GM18526 (cell line): Measurements from ENCODE around the gene SLC26A9.

Source experiments
- POLR2A ChIP-seq: IDR thresholded peaks from 3 replicates; pipeline ENCODE4 v1.6.1; 2011; ENCODE audit not compliant: insufficient read length; ENCODE audit errors: extremely low read depth

The SLC26A9 gene

GRCh38 chr1:205943245-205943644 is at the start of gene SLC26A9:
Gene SLC26A9 (minus strand): TSS chr1:205943456. CDS start chr1:205935820, 7,636 bp downstream.
- TF ChIP-seq POLR2A = no peak

GRCh38 chr1:205992218-205992882 is 49.1 kb upstream of the SLC26A9 start:
- TF ChIP-seq POLR2A = no peak

DNA sequence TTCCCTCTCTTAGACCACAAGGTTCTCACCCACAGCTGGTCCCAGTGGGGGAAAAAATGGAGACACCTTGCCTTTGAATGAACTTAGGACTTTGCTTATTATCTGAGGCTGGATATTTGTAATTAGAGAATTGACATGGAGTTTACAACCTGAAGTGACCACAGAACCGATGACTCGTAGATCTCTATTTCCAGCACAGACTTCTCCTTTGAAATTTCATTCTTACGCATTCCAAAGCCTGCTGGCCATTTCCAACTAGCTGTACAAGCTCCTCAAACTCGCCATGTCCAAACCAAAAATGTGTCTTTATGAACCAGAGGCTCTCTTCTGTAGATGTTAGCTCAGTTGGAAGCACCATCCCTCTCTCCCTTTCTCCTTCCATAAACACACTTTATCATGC is 48.0 kb upstream of the SLC26A9 start:
- TF ChIP-seq POLR2A = no peak

- TF ChIP-seq POLR2A = no peak
Observed at GRCh38 chr1:205990226-205990625, 47.0 kb upstream of the SLC26A9 start.

GRCh38 chr1:205989786-205990185 is 46.5 kb upstream of the SLC26A9 start:
- TF ChIP-seq POLR2A = no peak

GRCh38 chr1:205988585-205988995 is 45.3 kb upstream of the SLC26A9 start:
- no peak for TF ChIP-seq POLR2A

GRCh38 chr1:205986861-205987260 is 43.6 kb upstream of the SLC26A9 start:
- TF ChIP-seq POLR2A = no peak

- TF ChIP-seq POLR2A = no peak
Observed at GRCh38 chr1:205986292-205986691, 43.0 kb upstream of the SLC26A9 start.

GRCh38 chr1:205985330-205986005 is 42.2 kb upstream of the SLC26A9 start:
- TF ChIP-seq POLR2A = no peak

DNA sequence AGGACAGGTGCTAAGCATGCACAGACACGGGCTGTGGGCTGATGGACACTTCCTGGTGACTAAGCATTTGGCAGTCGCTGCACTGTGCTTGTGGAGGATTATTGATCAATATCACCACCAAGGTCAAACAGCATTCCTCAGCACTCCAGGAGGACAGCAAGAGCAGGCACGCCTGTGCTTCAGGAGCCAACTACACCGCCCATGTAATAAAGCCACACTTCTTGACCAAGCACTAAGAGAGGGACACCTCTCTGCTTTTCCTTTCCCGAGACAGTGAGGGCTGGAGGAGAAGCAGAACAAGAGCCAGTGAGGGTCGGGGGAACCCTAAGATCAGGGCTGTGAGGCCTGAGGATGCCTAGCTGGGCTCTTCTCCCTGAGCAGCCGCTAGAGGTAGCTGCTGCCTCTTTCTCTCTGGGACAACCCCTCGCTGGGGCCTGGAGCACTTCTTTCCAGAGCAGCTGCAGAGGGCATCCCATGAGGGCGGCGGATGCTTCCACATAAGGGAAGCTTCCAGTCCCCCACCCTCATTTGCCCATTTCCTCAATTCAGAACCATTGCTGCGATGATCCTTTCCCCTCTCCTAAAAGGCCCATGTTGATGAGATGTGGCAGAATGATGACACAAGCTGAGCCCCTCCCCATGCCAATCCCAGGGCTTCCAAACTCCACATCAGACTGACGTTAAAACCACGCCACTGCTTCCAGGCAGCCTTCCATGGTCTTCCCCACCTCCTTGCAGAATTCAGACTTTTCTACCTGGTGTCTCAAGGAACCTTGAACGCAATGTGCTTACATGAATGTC is 40.9 kb upstream of the SLC26A9 start:
- no peak for TF ChIP-seq POLR2A

DNA sequence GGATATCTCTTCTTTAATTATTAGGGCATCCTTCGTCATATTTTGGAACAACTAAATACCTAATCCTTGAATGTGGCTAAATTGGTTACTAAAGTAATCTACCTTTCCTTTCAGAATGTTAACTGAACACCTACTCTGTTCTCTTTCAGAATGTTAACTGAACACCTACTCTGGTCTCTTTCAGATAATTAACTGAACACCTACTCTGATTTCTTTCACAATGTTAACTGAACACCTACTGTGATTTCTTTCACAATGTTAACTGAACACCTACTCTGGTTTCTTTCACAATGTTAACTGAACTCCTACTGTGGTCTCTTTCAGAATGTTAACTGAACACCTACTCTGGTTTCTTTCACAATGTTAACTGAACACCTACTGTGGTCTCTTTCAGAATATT is 38.0 kb upstream of the SLC26A9 start:
- no peak for TF ChIP-seq POLR2A

DNA sequence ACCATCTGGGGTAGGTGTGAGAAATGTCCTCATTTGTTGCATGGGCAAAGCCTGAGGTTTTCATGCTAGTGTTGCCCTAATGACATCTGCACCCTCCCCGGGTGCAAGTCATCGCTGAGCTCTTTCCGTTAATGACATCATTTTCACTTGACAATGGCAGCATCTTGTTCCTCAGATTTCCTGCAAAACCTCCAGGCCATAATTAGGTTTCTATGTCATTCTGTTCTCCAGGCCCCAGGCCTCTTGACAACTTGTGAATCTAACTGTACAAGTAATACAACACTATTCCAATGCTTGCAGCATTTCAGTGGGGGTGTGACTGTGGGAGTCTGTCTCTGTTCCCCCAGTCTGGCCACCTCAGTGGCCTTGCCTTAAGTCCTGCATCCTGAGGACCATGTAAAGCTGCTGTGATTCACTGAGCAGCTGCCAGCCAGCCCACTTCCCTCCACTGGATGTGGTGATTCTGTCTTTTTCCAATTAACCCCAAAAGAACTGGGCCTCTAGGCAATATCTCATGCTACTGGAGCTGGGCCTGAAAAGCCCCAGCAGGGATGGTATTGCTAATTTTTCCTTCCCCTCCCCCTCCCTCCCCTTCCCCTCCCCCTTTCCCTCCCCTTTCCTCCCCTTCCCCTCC is 37.1 kb upstream of the SLC26A9 start:
- TF ChIP-seq POLR2A = no peak

- TF ChIP-seq POLR2A = no peak
Observed at GRCh38 chr1:205979301-205979700, 36.0 kb upstream of the SLC26A9 start.

DNA sequence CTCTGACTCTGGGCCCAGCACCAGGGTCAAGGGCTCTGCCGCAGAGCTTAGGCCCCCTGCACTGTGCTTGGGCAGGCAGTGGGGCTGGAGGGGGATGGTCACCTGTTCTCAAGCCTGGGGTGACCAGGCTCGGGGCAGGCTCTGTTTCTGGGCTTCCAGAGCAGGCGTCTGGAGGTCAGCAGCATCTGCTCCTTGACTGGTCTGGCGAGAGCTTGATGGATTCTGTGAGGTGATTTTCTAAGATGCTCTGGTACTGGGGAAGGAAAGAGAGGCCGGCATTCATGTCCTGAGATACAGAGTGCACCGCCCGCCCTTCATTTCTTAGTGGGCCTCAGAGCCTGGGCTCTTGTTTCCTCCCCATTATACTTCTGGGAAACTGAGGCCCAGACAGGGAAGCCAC is 35.4 kb upstream of the SLC26A9 start:
- no peak for TF ChIP-seq POLR2A

DNA sequence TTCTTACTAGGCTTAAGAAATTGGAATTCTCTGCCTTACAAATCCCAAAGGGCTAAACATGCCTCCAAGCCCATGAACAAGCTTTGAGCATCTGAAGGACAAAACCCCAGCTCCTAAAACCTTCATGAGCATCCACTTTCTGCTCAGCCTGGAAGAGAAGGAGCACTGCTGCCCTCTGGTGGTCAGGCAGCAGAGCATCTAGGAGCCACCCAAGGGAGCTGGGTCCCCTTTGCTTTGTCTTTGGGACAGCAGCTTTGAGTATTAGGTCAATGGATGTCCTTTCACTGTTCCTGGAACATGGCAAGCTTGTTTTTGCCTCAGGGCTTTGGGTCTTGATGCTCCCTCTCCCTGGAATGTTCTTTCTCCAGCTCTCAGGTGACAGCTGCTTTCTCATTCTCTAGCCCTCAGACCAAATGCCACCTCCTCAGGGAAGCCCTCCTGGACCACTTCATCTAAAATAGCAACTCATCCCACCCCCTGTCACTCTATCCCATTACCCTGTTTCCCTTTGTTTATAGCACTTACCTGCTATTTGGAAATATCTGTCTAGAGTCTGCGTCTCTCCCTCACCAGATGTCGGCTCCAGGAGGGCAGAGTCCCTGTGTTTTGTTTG is 34.3 kb upstream of the SLC26A9 start:
- no peak for TF ChIP-seq POLR2A
